Spleen (tissue), 11 donors: ENCODE results near the gene WAC. TPM values are rescaled to one million over a fixed set of nuclear protein-coding genes. Genes with fewer than 3 reads are reported as not detected.
"Not testable (repeated sequence)": the region's sequence is repeated elsewhere in the genome, so short reads cannot be mapped to it uniquely, and the experiment has no call there.

Source experiments
- DNase-seq: peaks from one replicate; pipeline ENCODE4 v3.0.0-alpha.2; 2020
- H3K27ac ChIP-seq, 8 donors: fragments of 200-600 bp; sonication (generic) in 7 of 8; 1 replicate in 4 of 8; 2 replicates in 4 of 8; pipeline versions ENCODE4 v1.5.0 to v1.8.0; 2016 to 2021; ENCODE audit warnings: inconsistent platforms in 4 of 8, mild to moderate bottlenecking in 4 of 8, moderate library complexity in 1 of 8
- H3K27me3 ChIP-seq, 7 donors: fragments of 200-600 bp; sonication (generic) in 6 of 7; replicated peaks in 1 of 7; 1 replicate in 4 of 7; 2 replicates in 3 of 7; pipeline versions ENCODE4 v1.5.0 to v1.8.0; 2016 to 2021; ENCODE audit warnings: inconsistent platforms in 3 of 7, mild to moderate bottlenecking in 1 of 7
- H3K36me3 ChIP-seq, 6 donors: fragments of 200-600 bp; sonication (generic) in 5 of 6; 1 replicate in 4 of 6; 2 replicates in 2 of 6; pipeline versions ENCODE4 v1.5.0 to v1.8.0; 2016 to 2021; ENCODE audit warnings: inconsistent platforms in 2 of 6
- H3K4me1 ChIP-seq, 6 donors: fragments of 200-600 bp; sonication (generic) in 5 of 6; 1 replicate in 3 of 6; 2 replicates in 3 of 6; pipeline versions ENCODE4 v1.5.0 to v1.8.0; 2016 to 2021; ENCODE audit warnings: inconsistent platforms in 3 of 6
- H3K4me3 ChIP-seq, 8 donors: fragments of 200-600 bp; sonication (generic) in 7 of 8; 1 replicate in 4 of 8; 2 replicates in 4 of 8; pipeline versions ENCODE4 v1.5.0 to v1.8.0; 2016 to 2021; ENCODE audit warnings: inconsistent platforms in 4 of 8, mild to moderate bottlenecking in 4 of 8, moderate library complexity in 2 of 8
- H3K9me3 ChIP-seq, 8 donors: fragments of 200-600 bp; sonication (generic) in 7 of 8; 1 replicate in 4 of 8; 2 replicates in 4 of 8; pipeline versions ENCODE4 v1.5.0 to v1.8.0; 2016 to 2021; ENCODE audit warnings: inconsistent platforms in 4 of 8
- CTCF ChIP-seq, 11 experiments: fragments of 200-600 bp in 7 of 11; fragments of 450-650 bp in 4 of 11; sonication (generic) in 4 of 11; IDR thresholded peaks in 8 of 11; conservative IDR thresholded peaks in 3 of 11; 1 replicate in 7 of 11; 2 replicates in 4 of 11; pipeline versions ENCODE4 v1.4.0 to v1.8.0; 2016 to 2021; ENCODE audit warnings: antibody characterized with exemption in 11 of 11, inconsistent platforms in 4 of 11, mild to moderate bottlenecking in 1 of 11
- POLR2A ChIP-seq, 3 donors: fragments of 450-650 bp; IDR thresholded peaks; one replicate each; pipeline ENCODE4 v1.5.1; 2017; ENCODE audit warnings: antibody characterized with exemption in 3 of 3, mild to moderate bottlenecking in 1 of 3
- POLR2AphosphoS5 ChIP-seq, 3 donors: sonication (generic); formaldehyde crosslinking; IDR thresholded peaks; one replicate each; pipeline ENCODE4 v1.5.1; 2017; ENCODE audit warnings: antibody characterized with exemption in 3 of 3
- WGBS, 5 donors: extraction: QIAGEN DNeasy Blood & Tissue Kit in 3 of 5; methylation state at CpG; one replicate each; pipeline versions ENCODE4 v1.1.5 to v1.1.7; 2013 to 2018; 5-methylcytosine and 5-hydroxymethylcytosine counted together
- intact Hi-C: fragments of 100-400 bp; cut with DNase I; formaldehyde crosslinking; loops from one replicate; pipeline ENCODE4 v1.15.0; 2023; ENCODE audit warnings: low total_unique reads
- polyA plus RNA-seq, 3 donors: library from polyadenylated mRNA; stranded (reverse); fragments of 200-250 nt; gene quantifications; one replicate each; pipeline ENCODE4 v1.2.1, GENCODE V29; 2013
- total RNA-seq, 7 donors: library from RNA; depleted of rRNA in 3 of 7; stranded (reverse); fragments of >200 nt in 3 of 7; fragmentation: NEBNext Ultra II Directional in 4 of 7; extraction: Animal tissue kit (Norgen Biotek cat#: 25700) in 4 of 7; gene quantifications; one replicate each; pipeline versions ENCODE4 v1.1.0 to v1.2.1, GENCODE V29; 2016 to 2021
- donor health status: healthy with polysubstance abuse.
- donor health status: DM: no; HTN: no; CAD: no; lungs with moderate emphysema.
- donor health status: DM: no; HTN: no; CAD: no.
- donor health status: Bipolar disorder and iron deficiency.
- donor health status: healthy.
- donor health status: DM: no; HTN: no; CAD: no.
- donor health status: DM: yes; HTN: yes; CAD: no.

The WAC gene
- total and polyA plus RNA-seq, 10 donors, result 29.6 to 181 (median 142) TPM

- H3K36me3 ChIP-seq, result peaks cover 0 to 27% (median 18%) of the 10 kb centered on the region in 6 donors
- no peak overlapping the region for H3K27ac ChIP-seq
- H3K9me3 ChIP-seq, result peaks cover 0 to 76% (median 37%) of the 10 kb centered on the region in 8 donors
- DNase-seq, result no peak
- no peaks in the 10 kb centered on the region for H3K27me3 ChIP-seq
- WGBS, 5 donors, result 92 to 98% (median 96%) methylated on average over 3 of the region's 3 CpGs
- H3K4me3 ChIP-seq, result no peak overlapping the region
- TF ChIP-seq POLR2AphosphoS5 (IDR thresholded peaks at IDR 0.05) (no peak), POLR2A (IDR thresholded peaks at IDR 0.05) (no peak), CTCF (IDR thresholded peaks at IDR 0.05 in 8 of 11, conservative IDR thresholded peaks at IDR 0.05 in 3 of 11) (no peak)
- intact Hi-C loops, result no loop called here
- H3K4me1 ChIP-seq, result no peaks in the 10 kb centered on the region
Measured at GRCh38 chr10:28520346-28520745, 12.6 kb upstream of the WAC start.

- intact Hi-C loops, DNase-seq, H3K27me3 ChIP-seq, H3K4me3 ChIP-seq, H3K4me1 ChIP-seq, H3K27ac ChIP-seq: not testable (repeated sequence)
- peaks cover 0 to 31% (median 21%) of the 10 kb centered on the region in 6 donors for H3K36me3 ChIP-seq
- 81 to 96% (median 93%) methylated on average over 4 of the region's 4 CpGs for WGBS, 5 donors
- peaks cover 0 to 76% (median 37%) of the 10 kb centered on the region in 8 donors for H3K9me3 ChIP-seq
Measured at GRCh38 chr10:28520828-28521227, 12.1 kb upstream of the WAC start.

GRCh38 chr10:28521961-28522360, 11.0 kb upstream of the WAC start:
- peaks cover 0 to 66% (median 37%) of the 10 kb centered on the region in 8 donors for H3K9me3 ChIP-seq
- intact Hi-C loops, H3K4me1 ChIP-seq, H3K27me3 ChIP-seq, H3K4me3 ChIP-seq, H3K27ac ChIP-seq, DNase-seq: not testable (repeated sequence)
- TF ChIP-seq POLR2AphosphoS5 (IDR thresholded peaks at IDR 0.05), result peak in 1 of 3 donors; percentile 36
- peaks cover 0 to 41% (median 21%) of the 10 kb centered on the region in 6 donors for H3K36me3 ChIP-seq
- 96 to 99% (median 98%) methylated on average over 7 to 11 of the region's 11 CpGs for WGBS, 5 donors

- Histone ChIP-seq H3K27ac (no peak overlapping the region), H3K9me3 (peaks cover 0 to 50% (median 34%) of the 10 kb centered on the region in 8 donors), H3K4me1 (peaks cover 0 to 13% (median 0%) of the 10 kb centered on the region in 6 donors), H3K36me3 (peaks cover 0 to 46% (median 21%) of the 10 kb centered on the region in 6 donors), H3K27me3 (no peaks in the 10 kb centered on the region), H3K4me3 (no peak overlapping the region)
- intact Hi-C loops, result no loop called here
- DNase-seq, result no peak
- TF ChIP-seq POLR2A (IDR thresholded peaks at IDR 0.05) (no peak), POLR2AphosphoS5 (IDR thresholded peaks at IDR 0.05) (no peak), CTCF (IDR thresholded peaks at IDR 0.05 in 8 of 11, conservative IDR thresholded peaks at IDR 0.05 in 3 of 11) (no peak)
- WGBS, 5 donors, result 96 to 100% (median 97%) methylated on average over 2 of the region's 2 CpGs
Measured at GRCh38 chr10:28523725-28524252, 9.1 kb upstream of the WAC start.

- Histone ChIP-seq H3K27me3 (no peaks in the 10 kb centered on the region), H3K9me3 (no peaks in the 10 kb centered on the region), H3K4me3 (peak overlapping the region in 2 of 8 donors; percentile 82 to 88), H3K36me3 (peaks cover under 1 to 29% (median 5%) of the 10 kb centered on the region in 6 donors), H3K4me1 (peaks cover 23 to 61% (median 37%) of the 10 kb centered on the region in 6 donors), H3K27ac (peak overlapping the region in 1 of 8 donors; percentile 31)
- TF ChIP-seq POLR2AphosphoS5 (IDR thresholded peaks at IDR 0.05) (no peak), CTCF (IDR thresholded peaks at IDR 0.05 in 8 of 11, conservative IDR thresholded peaks at IDR 0.05 in 3 of 11) (no peak), POLR2A (IDR thresholded peaks at IDR 0.05) (no peak)
- no peak for DNase-seq
- intact Hi-C loops, result loop anchor here (10.0 kb wide), 1 partner anchor 54 kb away; no protein-coding TSS in a partner anchor
- 82 to 91% (median 85%) methylated on average over 3 of the region's 3 CpGs for WGBS, 5 donors
Measured at GRCh38 chr10:28530751-28531150, 2.2 kb upstream of the WAC start.
